ENCODE data around the gene DPYD.
"Not testable (repeated sequence)": the region's sequence is repeated elsewhere in the genome, so short reads cannot be mapped to it uniquely, and the experiment has no call there.

The DPYD gene

GRCh38 chr1:97365026-97365425 lies 555.8 kb downstream of the DPYD start:
- Histone ChIP-seq H3K9ac (ENCODE audit: low read depth, low read length) (no peak overlapping the region), H3K27ac (ENCODE audit: low read depth, low read length) (no peak overlapping the region), H3K27me3 (ENCODE audit: insufficient read depth, low read length) (no peaks in the 10 kb centered on the region), H3K4me3 (ENCODE audit: low read length) (no peak overlapping the region), H3K36me3 (ENCODE audit: insufficient read depth, low read length) (no peaks in the 10 kb centered on the region), H3K9me3 (ENCODE audit: insufficient read depth, low read depth, low read length) (no peaks in the 10 kb centered on the region), H3K4me1 (ENCODE audit: insufficient read depth, low read length) (no peaks in the 10 kb centered on the region; the same call in 1 of the 2 replicates)
- WGBS = 94% methylated on average over 4 of the region's 4 CpGs

- Histone ChIP-seq H3K27ac (ENCODE audit: low read depth, low read length) (no peak overlapping the region), H3K27me3 (ENCODE audit: insufficient read depth, low read length) (no peaks in the 10 kb centered on the region), H3K36me3 (ENCODE audit: insufficient read depth, low read length) (no peaks in the 10 kb centered on the region), H3K4me1 (ENCODE audit: insufficient read depth, low read length) (no peaks in the 10 kb centered on the region; the same call in 1 of the 2 replicates), H3K9ac (ENCODE audit: low read depth, low read length) (no peak overlapping the region), H3K9me3 (ENCODE audit: insufficient read depth, low read depth, low read length) (no peaks in the 10 kb centered on the region), H3K4me3 (ENCODE audit: low read length) (no peak overlapping the region)
Observed at GRCh38 chr1:97364086-97364485, 556.7 kb downstream of the DPYD start.

GRCh38 chr1:97356309-97356708 lies 564.5 kb downstream of the DPYD start:
- H3K9me3 ChIP-seq (ENCODE audit: insufficient read depth, low read depth, low read length) = peaks cover 17% of the 10 kb centered on the region
- peaks cover 7% of the 10 kb centered on the region; the same call in 1 of the 2 replicates for H3K4me1 ChIP-seq (ENCODE audit: insufficient read depth, low read length)
- H3K9ac ChIP-seq (ENCODE audit: low read depth, low read length) = no peak overlapping the region
- 78% methylated on average over 1 of the region's 1 CpG for WGBS
- no peak overlapping the region for H3K4me3 ChIP-seq (ENCODE audit: low read length)
- H3K27me3 ChIP-seq (ENCODE audit: insufficient read depth, low read length) = no peaks in the 10 kb centered on the region
- H3K36me3 ChIP-seq (ENCODE audit: insufficient read depth, low read length) = no peaks in the 10 kb centered on the region
- H3K27ac ChIP-seq (ENCODE audit: low read depth, low read length) = no peak overlapping the region

- 86% methylated on average over 4 of the region's 4 CpGs for WGBS
- no peaks in the 10 kb centered on the region for H3K27me3 ChIP-seq (ENCODE audit: insufficient read depth, low read length)
Observed at GRCh38 chr1:97352936-97353382, 567.9 kb downstream of the DPYD start.

GRCh38 chr1:97351846-97352245 lies 569.0 kb downstream of the DPYD start:
- no peaks in the 10 kb centered on the region for H3K27me3 ChIP-seq (ENCODE audit: insufficient read depth, low read length)
- H3K9me3 ChIP-seq (ENCODE audit: insufficient read depth, low read depth, low read length) = 0 out of 2 replicates have a peak, but pooled peaks cover 2% of the 10 kb centered on the region
- 100% methylated on average over 2 of the region's 2 CpGs for WGBS
- no peak overlapping the region for H3K27ac ChIP-seq (ENCODE audit: low read depth, low read length)
- no peak overlapping the region for H3K4me3 ChIP-seq (ENCODE audit: low read length)
- H3K36me3 ChIP-seq (ENCODE audit: insufficient read depth, low read length) = no peaks in the 10 kb centered on the region
- H3K4me1 ChIP-seq (ENCODE audit: insufficient read depth, low read length) = peaks cover 20% of the 10 kb centered on the region
- H3K9ac ChIP-seq (ENCODE audit: low read depth, low read length) = no peak overlapping the region

More at GRCh38 chr1:97352936-97353382, 567.9 kb downstream of the DPYD start:
- no peak overlapping the region for H3K27ac ChIP-seq (ENCODE audit: low read depth, low read length)
- peaks cover 14% of the 10 kb centered on the region for H3K9me3 ChIP-seq (ENCODE audit: insufficient read depth, low read depth, low read length)
- no peaks in the 10 kb centered on the region for H3K36me3 ChIP-seq (ENCODE audit: insufficient read depth, low read length)
- H3K4me3 ChIP-seq (ENCODE audit: low read length) = no peak overlapping the region
- peaks cover 15% of the 10 kb centered on the region for H3K4me1 ChIP-seq (ENCODE audit: insufficient read depth, low read length)
- H3K9ac ChIP-seq (ENCODE audit: low read depth, low read length) = no peak overlapping the region

- no peak overlapping the region for H3K9ac ChIP-seq (ENCODE audit: low read depth, low read length)
- no peak overlapping the region for H3K27ac ChIP-seq (ENCODE audit: low read depth, low read length)
- H3K4me3 ChIP-seq (ENCODE audit: low read length) = no peak overlapping the region
- H3K36me3 ChIP-seq (ENCODE audit: insufficient read depth, low read length) = no peaks in the 10 kb centered on the region
- no peaks in the 10 kb centered on the region for H3K9me3 ChIP-seq (ENCODE audit: insufficient read depth, low read depth, low read length)
- WGBS = 96% methylated on average over 2 of the region's 2 CpGs
- H3K4me1 ChIP-seq (ENCODE audit: insufficient read depth, low read length) = peaks cover 20% of the 10 kb centered on the region
- no peaks in the 10 kb centered on the region for H3K27me3 ChIP-seq (ENCODE audit: insufficient read depth, low read length)
Observed at GRCh38 chr1:97350662-97351061, 570.2 kb downstream of the DPYD start.

- no peak overlapping the region for H3K9ac ChIP-seq (ENCODE audit: low read depth, low read length)
- H3K4me1 ChIP-seq (ENCODE audit: insufficient read depth, low read length) = peaks cover 20% of the 10 kb centered on the region
- H3K9me3 ChIP-seq (ENCODE audit: insufficient read depth, low read depth, low read length) = no peaks in the 10 kb centered on the region
- no peaks in the 10 kb centered on the region for H3K27me3 ChIP-seq (ENCODE audit: insufficient read depth, low read length)
- no peaks in the 10 kb centered on the region for H3K36me3 ChIP-seq (ENCODE audit: insufficient read depth, low read length)
- H3K27ac ChIP-seq (ENCODE audit: low read depth, low read length) = no peak overlapping the region
- H3K4me3 ChIP-seq (ENCODE audit: low read length) = no peak overlapping the region
Observed at GRCh38 chr1:97350241-97350640, 570.6 kb downstream of the DPYD start.

GRCh38 chr1:97349794-97350193 lies 571.0 kb downstream of the DPYD start:
- peaks cover 20% of the 10 kb centered on the region for H3K4me1 ChIP-seq (ENCODE audit: insufficient read depth, low read length)
- no CpG with 5 or more reads among the region's 1 CpG for WGBS
- H3K36me3 ChIP-seq (ENCODE audit: insufficient read depth, low read length); H3K27me3 ChIP-seq (ENCODE audit: insufficient read depth, low read length); H3K27ac ChIP-seq (ENCODE audit: low read depth, low read length); H3K4me3 ChIP-seq (ENCODE audit: low read length); H3K9ac ChIP-seq (ENCODE audit: low read depth, low read length); H3K9me3 ChIP-seq (ENCODE audit: insufficient read depth, low read depth, low read length): not testable (repeated sequence)

GRCh38 chr1:97348599-97349265 lies 572.1 kb downstream of the DPYD start:
- Histone ChIP-seq H3K9ac (ENCODE audit: low read depth, low read length) (no peak overlapping the region), H3K4me1 (ENCODE audit: insufficient read depth, low read length) (peaks cover 20% of the 10 kb centered on the region), H3K27ac (ENCODE audit: low read depth, low read length) (no peak overlapping the region; the same call in 1 of the 2 replicates), H3K4me3 (ENCODE audit: low read length) (no peak overlapping the region), H3K36me3 (ENCODE audit: insufficient read depth, low read length) (no peaks in the 10 kb centered on the region), H3K9me3 (ENCODE audit: insufficient read depth, low read depth, low read length) (no peaks in the 10 kb centered on the region), H3K27me3 (ENCODE audit: insufficient read depth, low read length) (no peaks in the 10 kb centered on the region)
- 90% methylated on average over 2 of the region's 3 CpGs for WGBS

- 96% methylated on average over 1 of the region's 1 CpG for WGBS
- H3K36me3 ChIP-seq (ENCODE audit: insufficient read depth, low read length) = no peaks in the 10 kb centered on the region
- H3K9me3 ChIP-seq (ENCODE audit: insufficient read depth, low read depth, low read length) = no peaks in the 10 kb centered on the region
- H3K27me3 ChIP-seq (ENCODE audit: insufficient read depth, low read length) = no peaks in the 10 kb centered on the region
- H3K9ac ChIP-seq (ENCODE audit: low read depth, low read length) = no peak overlapping the region
- H3K4me3 ChIP-seq (ENCODE audit: low read length) = no peak overlapping the region
- no peak overlapping the region for H3K27ac ChIP-seq (ENCODE audit: low read depth, low read length)
- H3K4me1 ChIP-seq (ENCODE audit: insufficient read depth, low read length) = no peaks in the 10 kb centered on the region
Observed at GRCh38 chr1:97340951-97341350, 579.9 kb downstream of the DPYD start.

- no peaks in the 10 kb centered on the region for H3K9me3 ChIP-seq (ENCODE audit: insufficient read depth, low read depth, low read length)
- no peak overlapping the region for H3K9ac ChIP-seq (ENCODE audit: low read depth, low read length)
- H3K36me3 ChIP-seq (ENCODE audit: insufficient read depth, low read length) = no peaks in the 10 kb centered on the region
- WGBS = 94% methylated on average over 4 of the region's 4 CpGs
- H3K4me1 ChIP-seq (ENCODE audit: insufficient read depth, low read length) = no peaks in the 10 kb centered on the region
- no peak overlapping the region for H3K27ac ChIP-seq (ENCODE audit: low read depth, low read length)
- no peak overlapping the region for H3K4me3 ChIP-seq (ENCODE audit: low read length)
- H3K27me3 ChIP-seq (ENCODE audit: insufficient read depth, low read length) = no peaks in the 10 kb centered on the region
Observed at GRCh38 chr1:97338347-97338746, 582.5 kb downstream of the DPYD start.
